HG03520 (cell line): Measurements from ENCODE around the gene PCAT6.
"Not testable (repeated sequence)": the region's sequence is repeated elsewhere in the genome, so short reads cannot be mapped to it uniquely, and the experiment has no call there.

ENCODE experiments used
- ATAC-seq: cut with Tn5 transposase; IDR thresholded peaks from one replicate; pipeline ENCODE4 v1.9.1; 2021; ENCODE audit warnings: mild to moderate bottlenecking, moderate library complexity; ENCODE audit not compliant: unreplicated experiment

The PCAT6 gene

GRCh38 chr1:202810615-202811295 is at the start of gene PCAT6:
Gene PCAT6, plus strand, starts transcription at chr1:202810954.
- ATAC-seq = peak; percentile 69

- no peak for ATAC-seq
Measured at GRCh38 chr1:202762019-202762418, 48.7 kb upstream of the PCAT6 start.

- ATAC-seq = no peak
Measured at GRCh38 chr1:202765721-202766120, 45.0 kb upstream of the PCAT6 start.

GRCh38 chr1:202770135-202770534 is 40.6 kb upstream of the PCAT6 start:
- no peak for ATAC-seq

- ATAC-seq = no peak
Measured at GRCh38 chr1:202781180-202781579, 29.6 kb upstream of the PCAT6 start.

- ATAC-seq = no peak
Measured at GRCh38 chr1:202786804-202787203, 23.9 kb upstream of the PCAT6 start.

GRCh38 chr1:202788800-202789199 is 22.0 kb upstream of the PCAT6 start:
- ATAC-seq = no peak

GRCh38 chr1:202791077-202791747 is 19.5 kb upstream of the PCAT6 start:
- ATAC-seq = no peak

- no peak for ATAC-seq
Measured at GRCh38 chr1:202794051-202794740, 16.6 kb upstream of the PCAT6 start.

GRCh38 chr1:202794931-202795330 is 15.8 kb upstream of the PCAT6 start:
- not testable (repeated sequence) for ATAC-seq

GRCh38 chr1:202796670-202797069 is 14.1 kb upstream of the PCAT6 start:
- ATAC-seq = no peak

GRCh38 chr1:202798260-202798659 is 12.5 kb upstream of the PCAT6 start:
- ATAC-seq = no peak

- ATAC-seq = no peak
Measured at GRCh38 chr1:202798792-202799331, 11.9 kb upstream of the PCAT6 start.

GRCh38 chr1:202800742-202801141 is 10.0 kb upstream of the PCAT6 start:
- ATAC-seq = no peak

GRCh38 chr1:202801175-202801574 is 9.6 kb upstream of the PCAT6 start:
- no peak for ATAC-seq

GRCh38 chr1:202802034-202802433 is 8.7 kb upstream of the PCAT6 start:
- ATAC-seq = no peak

- ATAC-seq = no peak
Measured at GRCh38 chr1:202802998-202803932, 7.5 kb upstream of the PCAT6 start.

GRCh38 chr1:202804126-202804525 is 6.6 kb upstream of the PCAT6 start:
- no peak for ATAC-seq

GRCh38 chr1:202805886-202806844 is 4.6 kb upstream of the PCAT6 start:
- no peak for ATAC-seq
